Activated T-cell treated with anti-CD3 and anti-CD28 coated beads, Interleukin-2, amount 50 U/mL, for 72 hours (primary cell): ENCODE measurements around the gene SLC6A6. TPM values are rescaled to one million over a fixed set of nuclear protein-coding genes. Genes with fewer than 3 reads are reported as not detected.

Experiments used
- ATAC-seq, 2 donors: fragments of 150-1000 bp; cut with Tn5 transposase; replicated peaks in 1 of 2; 2 replicates each; pipeline ENCODE4 v1.10.0; 2021; ENCODE audit warnings: moderate library complexity in 2 of 2, mild to moderate bottlenecking in 1 of 2
- DNase-seq, 2 donors: peaks; one replicate each; pipeline ENCODE4 v3.0.0; 2021 to 2022; ENCODE audit warnings: mixed read lengths in 1 of 2
- H3K27ac Mint-ChIP-seq: one replicate; pipeline ENCODE4 v1.8.0; 2022; ENCODE audit warnings: mild to moderate bottlenecking, moderate library complexity, mixed read lengths
- H3K27me3 Mint-ChIP-seq: one replicate; pipeline ENCODE4 v1.8.0; 2022; ENCODE audit warnings: low read depth, mixed read lengths
- H3K36me3 Mint-ChIP-seq, 2 donors: one replicate each; pipeline ENCODE4 v1.8.0; 2022; ENCODE audit warnings: mixed read lengths in 2 of 2, mild to moderate bottlenecking in 1 of 2; ENCODE audit not compliant: insufficient read depth in 2 of 2
- H3K4me1 Mint-ChIP-seq: one replicate; pipeline ENCODE4 v1.8.0; 2022; ENCODE audit warnings: low read depth, mixed read lengths
- H3K4me3 Mint-ChIP-seq, 2 donors: one replicate each; pipeline ENCODE4 v1.8.0; 2022; ENCODE audit warnings: mild to moderate bottlenecking in 2 of 2, mixed read lengths in 2 of 2, moderate library complexity in 2 of 2
- H3K9me3 Mint-ChIP-seq, 2 donors: one replicate each; pipeline ENCODE4 v1.8.0; 2022; ENCODE audit warnings: mixed read lengths in 2 of 2
- total RNA-seq, 2 donors: library from RNA; stranded (reverse); gene quantifications; one replicate each; pipeline ENCODE4 v1.2.3, GENCODE V29; 2022

SLC6A6 gene
- total RNA-seq, 2 donors from 2014 or later = 35.4 to 39.2 TPM

DNA sequence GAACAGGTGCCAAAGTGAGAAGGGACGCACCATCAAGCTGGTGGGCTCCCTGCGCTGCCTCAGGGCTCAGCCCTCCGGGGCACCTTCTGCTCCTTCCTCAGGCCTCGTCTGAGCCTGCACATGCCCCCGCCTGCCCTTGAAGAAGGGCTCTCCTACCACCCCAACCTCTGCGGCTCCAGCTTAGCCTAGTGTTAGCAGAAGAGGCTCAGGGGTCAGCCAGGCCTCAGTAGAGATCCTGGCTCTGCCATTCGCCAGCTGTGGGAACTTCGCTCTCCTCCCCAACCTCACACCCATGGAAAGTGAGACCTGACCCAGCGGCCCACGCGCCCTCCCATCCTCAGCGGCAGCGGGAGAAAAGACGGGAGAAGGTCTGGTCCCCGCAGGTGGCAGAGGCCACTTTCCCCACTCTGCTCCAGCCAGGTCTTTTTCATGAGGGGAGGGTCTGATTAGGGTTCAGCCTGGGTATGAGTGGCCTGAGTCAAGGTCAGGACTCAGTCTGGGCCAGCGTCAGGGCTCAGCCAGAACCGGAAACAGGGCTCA, 129.5 kb downstream of the SLC6A6 start:
- no peak overlapping the region for H3K27ac Mint-ChIP-seq
- H3K27me3 Mint-ChIP-seq = peaks cover 13% of the 10 kb centered on the region
- no peak overlapping the region for H3K4me3 Mint-ChIP-seq
- no peaks in the 10 kb centered on the region for H3K9me3 Mint-ChIP-seq
- ATAC-seq (no peak), DNase-seq (no peak)
- no peaks in the 10 kb centered on the region for H3K4me1 Mint-ChIP-seq
- no peaks in the 10 kb centered on the region for H3K36me3 Mint-ChIP-seq

DNA sequence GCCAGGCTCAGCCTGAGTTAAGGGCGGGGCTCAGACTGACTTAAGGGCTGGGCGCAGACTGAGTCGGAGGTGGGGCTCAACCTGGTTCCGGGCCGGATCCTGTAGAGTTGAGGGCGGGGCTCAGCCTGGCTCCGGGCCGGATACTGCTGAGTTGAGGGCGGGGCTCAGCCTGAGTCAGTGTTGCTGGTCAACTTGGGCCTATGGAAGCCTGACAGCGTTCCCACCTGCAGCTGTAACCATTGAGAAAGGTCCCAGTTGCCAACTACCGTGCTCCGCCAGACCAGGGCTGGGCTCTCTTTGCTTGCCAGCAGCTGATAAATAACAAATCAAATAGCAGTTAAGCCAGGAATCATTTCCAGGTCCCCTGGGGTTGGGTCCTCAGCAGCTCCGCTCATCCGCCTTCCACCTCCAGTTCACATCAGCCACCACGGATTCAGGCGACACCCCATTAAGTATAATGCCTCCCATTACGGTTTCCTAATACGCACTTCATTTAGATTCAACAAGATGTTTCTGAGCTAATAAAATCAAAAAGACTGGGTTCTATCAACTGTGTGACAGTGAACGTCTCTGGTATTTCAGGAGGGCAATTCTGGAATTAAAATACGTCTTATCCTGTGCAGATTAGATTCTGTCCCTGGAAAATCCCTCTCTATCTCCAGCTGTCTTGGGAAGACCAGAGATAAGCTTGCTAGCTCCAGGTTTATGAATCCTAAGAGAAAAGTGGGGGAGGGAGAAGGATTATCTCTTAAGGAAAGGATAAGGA, 130.5 kb downstream of the SLC6A6 start:
- Mint-ChIP-seq H3K27ac (no peak overlapping the region), H3K9me3 (no peaks in the 10 kb centered on the region), H3K27me3 (peaks cover 10% of the 10 kb centered on the region), H3K4me3 (no peak overlapping the region), H3K36me3 (no peaks in the 10 kb centered on the region), H3K4me1 (no peaks in the 10 kb centered on the region)
- ATAC-seq = peak in 1 of 2 donors; percentile 30
- no peak for DNase-seq

DNA sequence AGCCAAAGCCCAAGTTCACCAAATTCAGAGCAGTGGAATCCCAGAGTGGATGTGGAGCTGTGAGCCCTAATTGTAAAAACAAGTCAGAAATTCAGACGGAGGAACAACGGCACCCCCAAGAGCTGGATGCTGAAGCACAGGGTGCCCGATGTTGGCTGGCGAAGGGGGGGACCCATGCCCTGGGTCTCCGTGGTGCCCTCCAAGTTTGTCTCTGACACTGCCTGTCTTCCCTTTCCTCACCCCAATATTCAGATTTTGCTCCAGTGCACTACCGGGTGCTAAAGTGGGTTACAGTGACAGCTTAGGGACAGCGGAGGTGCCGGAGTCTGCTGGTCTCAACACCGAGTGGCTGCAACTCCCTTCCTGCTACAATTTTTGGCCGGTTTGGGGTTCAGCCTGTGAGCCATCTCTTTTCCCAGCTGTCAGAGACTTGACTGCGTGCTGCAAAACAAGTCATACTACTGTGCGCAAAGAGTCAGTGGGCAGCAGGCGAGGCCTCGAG, 131.1 kb downstream of the SLC6A6 start:
- no peak overlapping the region for H3K4me3 Mint-ChIP-seq

GRCh38 chr3:14534516-14535191, 132.2 kb downstream of the SLC6A6 start:
- Mint-ChIP-seq H3K9me3 (no peaks in the 10 kb centered on the region), H3K4me1 (no peaks in the 10 kb centered on the region), H3K36me3 (no peaks in the 10 kb centered on the region), H3K27me3 (peaks cover 10% of the 10 kb centered on the region), H3K27ac (no peak overlapping the region), H3K4me3 (no peak overlapping the region)
- DNase-seq (no peak), ATAC-seq (no peak)

More for the DNA sequence above, 131.1 kb downstream of the SLC6A6 start:
- no peak for DNase-seq
- Mint-ChIP-seq H3K4me1 (no peaks in the 10 kb centered on the region), H3K9me3 (no peaks in the 10 kb centered on the region), H3K27me3 (peaks cover 10% of the 10 kb centered on the region), H3K36me3 (no peaks in the 10 kb centered on the region), H3K27ac (no peak overlapping the region)
- ATAC-seq = no peak

GRCh38 chr3:14535616-14536015, 133.2 kb downstream of the SLC6A6 start:
- no peaks in the 10 kb centered on the region for H3K4me1 Mint-ChIP-seq
- DNase-seq (no peak), ATAC-seq (no peak)
- H3K4me3 Mint-ChIP-seq = no peak overlapping the region
- no peak overlapping the region for H3K27ac Mint-ChIP-seq
- H3K36me3 Mint-ChIP-seq = no peaks in the 10 kb centered on the region
- peaks cover 4% of the 10 kb centered on the region for H3K27me3 Mint-ChIP-seq
- H3K9me3 Mint-ChIP-seq = no peaks in the 10 kb centered on the region

- H3K9me3 Mint-ChIP-seq = no peaks in the 10 kb centered on the region
- H3K4me3 Mint-ChIP-seq = no peak overlapping the region
- H3K27ac Mint-ChIP-seq = no peak overlapping the region
- no peaks in the 10 kb centered on the region for H3K36me3 Mint-ChIP-seq
- ATAC-seq (no peak), DNase-seq (no peak)
- peaks cover 4% of the 10 kb centered on the region for H3K27me3 Mint-ChIP-seq
- H3K4me1 Mint-ChIP-seq = no peaks in the 10 kb centered on the region
These were observed 133.8 kb downstream of the SLC6A6 start for GRCh38 chr3:14536055-14536815.

- Mint-ChIP-seq H3K27me3 (peaks cover 4% of the 10 kb centered on the region), H3K4me3 (no peak overlapping the region), H3K36me3 (no peaks in the 10 kb centered on the region), H3K9me3 (no peaks in the 10 kb centered on the region), H3K27ac (no peak overlapping the region), H3K4me1 (no peaks in the 10 kb centered on the region)
- DNase-seq (no peak), ATAC-seq (no peak)
These were observed 134.6 kb downstream of the SLC6A6 start for GRCh38 chr3:14536837-14537589.

GRCh38 chr3:14537590-14538450, 135.4 kb downstream of the SLC6A6 start:
- ATAC-seq (no peak), DNase-seq (no peak)
- Mint-ChIP-seq H3K4me3 (no peak overlapping the region), H3K36me3 (no peaks in the 10 kb centered on the region), H3K4me1 (no peaks in the 10 kb centered on the region), H3K9me3 (no peaks in the 10 kb centered on the region), H3K27me3 (peaks cover 4% of the 10 kb centered on the region), H3K27ac (no peak overlapping the region)

- Mint-ChIP-seq H3K4me1 (no peaks in the 10 kb centered on the region), H3K9me3 (no peaks in the 10 kb centered on the region), H3K27me3 (no peaks in the 10 kb centered on the region), H3K27ac (no peak overlapping the region), H3K4me3 (no peak overlapping the region), H3K36me3 (no peaks in the 10 kb centered on the region)
- DNase-seq = no peak
- ATAC-seq = no peak
These were observed 136.2 kb downstream of the SLC6A6 start for GRCh38 chr3:14538451-14539088.
